Vagina (tissue), 2 donors: ENCODE results near the gene MAML3. TPM values are rescaled to one million over a fixed set of nuclear protein-coding genes. Genes with fewer than 3 reads are reported as not detected.

ENCODE experiments used
- DNase-seq, 2 donors: peaks; one replicate each; pipeline ENCODE4 v3.0.0-alpha.2; 2017; ENCODE audit errors: extremely low spot score in 2 of 2
- H3K27ac ChIP-seq: fragments of 200-600 bp; sonication (generic); one replicate; pipeline ENCODE4 v1.5.1; 2019
- H3K27me3 ChIP-seq: fragments of 200-600 bp; sonication (generic); one replicate; pipeline ENCODE4 v1.5.1; 2019
- H3K36me3 ChIP-seq, 2 donors: fragments of 200-600 bp; sonication (generic); one replicate each; pipeline ENCODE4 v1.5.1; 2017 to 2019
- H3K4me1 ChIP-seq: fragments of 200-600 bp; sonication (generic); one replicate; pipeline ENCODE4 v1.5.1; 2019
- H3K4me3 ChIP-seq, 2 donors: fragments of 200-600 bp; sonication (generic); 1 replicate in 1 of 2; 2 replicates in 1 of 2; pipeline ENCODE4 v1.5.1; 2016 to 2019
- H3K9me3 ChIP-seq: fragments of 200-600 bp; sonication (generic); one replicate; pipeline ENCODE4 v1.5.1; 2019
- CTCF ChIP-seq, 3 experiments: fragments of 450-650 bp in 2 of 3; fragments of 200-600 bp in 1 of 3; sonication (generic) in 1 of 3; IDR thresholded peaks; one replicate each; pipeline ENCODE4 v1.5.1; 2017 to 2019; ENCODE audit warnings: antibody characterized with exemption in 3 of 3, mild to moderate bottlenecking in 2 of 3, moderate library complexity in 2 of 3
- POLR2A ChIP-seq, 2 donors: fragments of 450-650 bp; IDR thresholded peaks; one replicate each; pipeline ENCODE4 v1.6.1; 2017; ENCODE audit warnings: antibody characterized with exemption in 2 of 2, mild to moderate bottlenecking in 2 of 2, moderate library complexity in 2 of 2
- POLR2AphosphoS5 ChIP-seq, 2 donors: sonication (generic); formaldehyde crosslinking; IDR thresholded peaks; one replicate each; pipeline ENCODE4 v1.9.0; 2017; ENCODE audit warnings: antibody characterized with exemption in 2 of 2, mild to moderate bottlenecking in 2 of 2, low read depth in 1 of 2; ENCODE audit not compliant: insufficient read depth in 1 of 2
- intact Hi-C: fragments of 100-400 bp; cut with DNase I; formaldehyde crosslinking; loops from one replicate; pipeline ENCODE4 v1.15.1; 2023
- total RNA-seq: library from RNA; depleted of rRNA; stranded (reverse); fragments of >200 nt; gene quantifications from one replicate; pipeline ENCODE4 v1.2.3, GENCODE V29; 2016

Gene MAML3
- total RNA-seq, 1 donor from 2014 or later, result 16.2 TPM

GRCh38 chr4:139904406-139904805 is 249.6 kb downstream of the MAML3 start:
- Histone ChIP-seq H3K27ac (no peak overlapping the region), H3K27me3 (no peaks in the 10 kb centered on the region), H3K36me3 (no peaks in the 10 kb centered on the region), H3K9me3 (no peaks in the 10 kb centered on the region), H3K4me3 (no peak overlapping the region), H3K4me1 (peaks cover 15% of the 10 kb centered on the region)
- intact Hi-C loops, result no loop called here
- no peak for TF ChIP-seq POLR2A (IDR thresholded peaks at IDR 0.05)
- no peak for TF ChIP-seq POLR2AphosphoS5 (IDR thresholded peaks at IDR 0.05; ENCODE audit: insufficient read depth in 1 of 2, low read depth in 1 of 2)
- TF ChIP-seq CTCF (IDR thresholded peaks at IDR 0.05), result no peak
- DNase-seq, result no peak

GRCh38 chr4:139903845-139904244 is 250.1 kb downstream of the MAML3 start:
- no peaks in the 10 kb centered on the region for H3K36me3 ChIP-seq
- intact Hi-C loops, result no loop called here
- no peak overlapping the region for H3K4me3 ChIP-seq
- TF ChIP-seq CTCF (IDR thresholded peaks at IDR 0.05) (no peak), POLR2AphosphoS5 (IDR thresholded peaks at IDR 0.05; ENCODE audit: insufficient read depth in 1 of 2, low read depth in 1 of 2) (no peak), POLR2A (IDR thresholded peaks at IDR 0.05) (no peak)
- H3K9me3 ChIP-seq, result no peaks in the 10 kb centered on the region
- H3K4me1 ChIP-seq, result peaks cover 15% of the 10 kb centered on the region
- DNase-seq, result no peak
- no peak overlapping the region for H3K27ac ChIP-seq
- no peaks in the 10 kb centered on the region for H3K27me3 ChIP-seq

- no peak for TF ChIP-seq POLR2A (IDR thresholded peaks at IDR 0.05)
- TF ChIP-seq POLR2AphosphoS5 (IDR thresholded peaks at IDR 0.05; ENCODE audit: insufficient read depth in 1 of 2, low read depth in 1 of 2), result no peak
- no peak for TF ChIP-seq CTCF (IDR thresholded peaks at IDR 0.05)
- Histone ChIP-seq H3K9me3 (no peaks in the 10 kb centered on the region), H3K4me3 (peak overlapping the region; percentile 34), H3K27ac (peak overlapping the region; percentile 79), H3K4me1 (peaks cover 15% of the 10 kb centered on the region), H3K27me3 (no peaks in the 10 kb centered on the region), H3K36me3 (no peaks in the 10 kb centered on the region)
- intact Hi-C loops, result no loop called here
- DNase-seq, result no peak
These were observed 251.4 kb downstream of the MAML3 start for GRCh38 chr4:139902321-139903320.

- H3K4me3 ChIP-seq, result peak overlapping the region; percentile 34
- no peaks in the 10 kb centered on the region for H3K9me3 ChIP-seq
- TF ChIP-seq CTCF (IDR thresholded peaks at IDR 0.05), result no peak
- TF ChIP-seq POLR2AphosphoS5 (IDR thresholded peaks at IDR 0.05; ENCODE audit: insufficient read depth in 1 of 2, low read depth in 1 of 2), result no peak
- TF ChIP-seq POLR2A (IDR thresholded peaks at IDR 0.05), result no peak
- intact Hi-C loops, result no loop called here
- DNase-seq, result no peak
- H3K27ac ChIP-seq, result peak overlapping the region; percentile 79
- H3K36me3 ChIP-seq, result no peaks in the 10 kb centered on the region
- H3K4me1 ChIP-seq, result peaks cover 15% of the 10 kb centered on the region
- H3K27me3 ChIP-seq, result no peaks in the 10 kb centered on the region
These were observed 252.3 kb downstream of the MAML3 start for GRCh38 chr4:139901531-139902320.
